H9 (cell line): ENCODE data around the gene PRKAG3. TPM values are rescaled to one million over a fixed set of nuclear protein-coding genes. Genes with fewer than 3 reads are reported as not detected.
"Not testable (repeated sequence)": the region's sequence is repeated elsewhere in the genome, so short reads cannot be mapped to it uniquely, and the experiment has no call there.

Source experiments
- DNase-seq: peaks from one replicate; pipeline ENCODE4 v3.0.0-alpha.2; 2017
- H2AFZ ChIP-seq: one replicate; pipeline ENCODE4 v1.6.1; 2013; ENCODE audit warnings: mild to moderate bottlenecking, low read length, control low read depth, moderate library complexity
- H2AK5ac ChIP-seq: 2 replicates; pipeline ENCODE4 v1.6.1; 2013; ENCODE audit warnings: low read length, control low read depth, mixed read lengths; ENCODE audit not compliant: insufficient read length
- H2BK120ac ChIP-seq: one replicate; pipeline ENCODE4 v1.6.1; 2013; ENCODE audit warnings: low read depth, mild to moderate bottlenecking, low read length, control low read depth, inconsistent platforms; ENCODE audit not compliant: poor library complexity, severe bottlenecking
- H2BK12ac ChIP-seq: 2 replicates; pipeline ENCODE4 v1.6.1; 2013; ENCODE audit warnings: low read length, control low read depth, mixed read lengths, low read depth; ENCODE audit not compliant: insufficient read length
- H2BK15ac ChIP-seq: 2 replicates; pipeline ENCODE4 v1.6.1; 2013; ENCODE audit warnings: low read depth, low read length, control low read depth
- H2BK20ac ChIP-seq: one replicate; pipeline ENCODE4 v1.6.1; 2013; ENCODE audit warnings: low read depth, mild to moderate bottlenecking, low read length, control low read depth, inconsistent platforms; ENCODE audit not compliant: poor library complexity, severe bottlenecking
- H2BK5ac ChIP-seq: 2 replicates; pipeline ENCODE4 v1.6.1; 2013; ENCODE audit warnings: low read length, control low read depth, mixed read lengths; ENCODE audit not compliant: insufficient read length
- H3K14ac ChIP-seq: 2 replicates; pipeline ENCODE4 v1.6.1; 2013; ENCODE audit warnings: low read length, control low read depth; ENCODE audit not compliant: insufficient read depth
- H3K18ac ChIP-seq: 2 replicates; pipeline ENCODE4 v1.6.1; 2013; ENCODE audit warnings: low read depth, mild to moderate bottlenecking, mixed read lengths, low read length, control low read depth; ENCODE audit not compliant: insufficient read length
- H3K23ac ChIP-seq: 2 replicates; pipeline ENCODE4 v1.6.1; 2013; ENCODE audit warnings: low read length, control low read depth, mixed read lengths, low read depth; ENCODE audit not compliant: insufficient read length
- H3K23me2 ChIP-seq: 2 replicates; pipeline ENCODE4 v1.6.1; 2013; ENCODE audit warnings: low read depth, mild to moderate bottlenecking, mixed read lengths, low read length, control low read depth; ENCODE audit not compliant: insufficient read length, poor library complexity, severe bottlenecking
- H3K27ac ChIP-seq: 2 replicates; pipeline ENCODE4 v1.5.1; 2013; ENCODE audit warnings: low read length, control low read depth, mixed read lengths, low read depth; ENCODE audit not compliant: insufficient read length
- H3K27me3 ChIP-seq: 2 replicates; pipeline ENCODE4 v1.6.1; 2013; ENCODE audit warnings: low read length, control low read depth, inconsistent platforms; ENCODE audit not compliant: insufficient read depth
- H3K4ac ChIP-seq: 2 replicates; pipeline ENCODE4 v1.6.1; 2013; ENCODE audit warnings: low read depth, mild to moderate bottlenecking, control low read depth, inconsistent platforms, low read length, moderate library complexity
- H3K4me1 ChIP-seq: 2 replicates; pipeline ENCODE4 v1.6.1; 2013; ENCODE audit warnings: low read length, control low read depth, inconsistent platforms; ENCODE audit not compliant: insufficient read depth
- H3K4me2 ChIP-seq: 2 replicates; pipeline ENCODE4 v1.6.1; 2013; ENCODE audit warnings: low read length, control low read depth, mixed read lengths; ENCODE audit not compliant: insufficient read length, insufficient read depth
- H3K56ac ChIP-seq: 2 replicates; pipeline ENCODE4 v1.6.1; 2013; ENCODE audit warnings: low read depth, mild to moderate bottlenecking, mixed read lengths, low read length, control low read depth; ENCODE audit not compliant: insufficient read length
- H3K79me1 ChIP-seq: 2 replicates; pipeline ENCODE4 v1.6.1; 2013; ENCODE audit warnings: low read depth, mild to moderate bottlenecking, moderate library complexity, low read length, control low read depth, inconsistent platforms; ENCODE audit not compliant: insufficient read depth, poor library complexity, severe bottlenecking
- H3K79me2 ChIP-seq: 2 replicates; pipeline ENCODE4 v1.6.1; 2013; ENCODE audit warnings: low read length, control low read depth, inconsistent platforms; ENCODE audit not compliant: insufficient read depth
- H3K9ac ChIP-seq: 2 replicates; pipeline ENCODE4 v1.6.1; 2013; ENCODE audit warnings: low read length, control low read depth, mixed read lengths; ENCODE audit not compliant: insufficient read length; ENCODE audit errors: extremely low read depth
- H3K9me3 ChIP-seq: one replicate; pipeline ENCODE4 v1.6.1; 2013; ENCODE audit warnings: low read depth, low read length, inconsistent platforms; ENCODE audit not compliant: control insufficient read depth
- H3T11ph ChIP-seq: one replicate; pipeline ENCODE4 v1.6.1; 2013; ENCODE audit warnings: mild to moderate bottlenecking, low read length, control low read depth, inconsistent platforms
- H4K20me1 ChIP-seq: one replicate; pipeline ENCODE4 v1.6.1; 2013; ENCODE audit not compliant: control insufficient read depth, insufficient read length, insufficient read depth
- H4K5ac ChIP-seq: 2 replicates; pipeline ENCODE4 v1.6.1; 2013; ENCODE audit warnings: low read depth, mild to moderate bottlenecking, mixed read lengths, low read length, control low read depth; ENCODE audit not compliant: insufficient read length
- H4K8ac ChIP-seq: replicated peaks from 2 replicates; pipeline ENCODE4 v1.6.1; 2013; ENCODE audit warnings: low read length, control low read depth, mixed read lengths, low read depth; ENCODE audit not compliant: insufficient read length
- H4K91ac ChIP-seq: 2 replicates; pipeline ENCODE4 v1.6.1; 2013; ENCODE audit warnings: low read depth, mild to moderate bottlenecking, moderate library complexity, mixed read lengths, low read length, control low read depth; ENCODE audit not compliant: insufficient read length
- H3K27ac Mint-ChIP-seq, 3 experiments: 2 replicates in 2 of 3; 3 replicates in 1 of 3; pipeline ENCODE4 v1.8.0; 2020 to 2021; ENCODE audit warnings: mixed read lengths in 3 of 3, mild to moderate bottlenecking in 1 of 3, moderate library complexity in 1 of 3
- H3K27me3 Mint-ChIP-seq: 2 replicates; pipeline ENCODE4 v1.8.0; 2021; ENCODE audit warnings: low read depth, mild to moderate bottlenecking, moderate library complexity, mixed read lengths
- H3K36me3 Mint-ChIP-seq, 3 experiments: 2 replicates in 2 of 3; 3 replicates in 1 of 3; pipeline ENCODE4 v1.8.0; 2020 to 2021; ENCODE audit warnings: low read depth in 3 of 3, mixed read lengths in 3 of 3; ENCODE audit not compliant: insufficient read depth in 1 of 3
- H3K4me1 Mint-ChIP-seq, 2 experiments: 2 replicates each; pipeline ENCODE4 v1.8.0; 2020; ENCODE audit warnings: mixed read lengths in 2 of 2
- H3K4me3 Mint-ChIP-seq, 2 experiments: 2 replicates in 1 of 2; 3 replicates in 1 of 2; pipeline ENCODE4 v1.8.0; 2020 to 2021; ENCODE audit warnings: mild to moderate bottlenecking in 2 of 2, mixed read lengths in 2 of 2, moderate library complexity in 1 of 2
- H3K9me3 Mint-ChIP-seq, 2 experiments: 2 replicates in 1 of 2; 3 replicates in 1 of 2; pipeline ENCODE4 v1.8.0; 2020; ENCODE audit warnings: mild to moderate bottlenecking in 2 of 2, mixed read lengths in 2 of 2, moderate library complexity in 1 of 2
- CTCF ChIP-seq: fragments of 200-600 bp; sonication (generic); conservative IDR thresholded peaks from 3 replicates; pipeline ENCODE4 v1.8.0; 2021; ENCODE audit warnings: antibody characterized with exemption, mild to moderate bottlenecking
- WGBS: extraction: QIAGEN DNeasy Blood & Tissue Kit; methylation state at CpG from one replicate; pipeline ENCODE4 v1.1.7; 2013; ENCODE audit warnings: missing lambda C conversion rate, low lambda C conversion rate, mixed read lengths; ENCODE audit not compliant: insufficient read length; ENCODE audit errors: extremely low coverage; 5-methylcytosine and 5-hydroxymethylcytosine counted together
- total RNA-seq: library from RNA; stranded (reverse); gene quantifications from 2 replicates; pipeline ENCODE4 v1.2.1, GENCODE V29; 2021

PRKAG3 gene
- total RNA-seq, 1 experiment from 2014 or later = not detected

GRCh38 chr2:218849721-218850120 lies 18.1 kb upstream of the PRKAG3 start:
- Histone ChIP-seq H2AFZ (no peak overlapping the region), H3K23me2 (no peaks in the 10 kb centered on the region), H3K27ac (no peak overlapping the region), H3K23ac (no peak overlapping the region), H3K27me3 (peaks cover 14% of the 10 kb centered on the region), H2AK5ac (no peak overlapping the region), H3K4me2 (no peak overlapping the region), H3K14ac (no peak overlapping the region), H3K79me2 (no peaks in the 10 kb centered on the region), H3K18ac (no peak overlapping the region), H2BK12ac (no peak overlapping the region), H3T11ph (no peak overlapping the region), H4K91ac (no peak overlapping the region), H4K20me1 (no peaks in the 10 kb centered on the region), H3K79me1 (no peaks in the 10 kb centered on the region), H2BK120ac (no peak overlapping the region), H3K9ac (no peak overlapping the region), H2BK5ac (no peak overlapping the region), H4K5ac (no peak overlapping the region), H2BK15ac (no peak overlapping the region), H4K8ac (no peak overlapping the region), H3K56ac (no peak overlapping the region), H3K4me1 (no peaks in the 10 kb centered on the region; the same call in 1 of the 2 replicates), H3K4ac (no peak overlapping the region), H2BK20ac (no peak overlapping the region), H3K9me3 (no peaks in the 10 kb centered on the region)
- TF ChIP-seq CTCF = no peak
- Mint-ChIP-seq H3K4me3 (no peak overlapping the region), H3K36me3 (peaks cover 6 to 9% (median 8%) of the 10 kb centered on the region in 3 experiments; a peak in 6 of 7 replicates), H3K27ac (no peak overlapping the region), H3K9me3 (peaks cover 16 to 23% of the 10 kb centered on the region in 2 experiments), H3K27me3 (peaks cover 38% of the 10 kb centered on the region), H3K4me1 (peaks cover 13 to 16% of the 10 kb centered on the region in 2 experiments)
- no peak for DNase-seq
- WGBS = no CpG with 5 or more reads among the region's 7 CpGs

- not testable (repeated sequence) for H3K27me3 ChIP-seq, H2BK15ac ChIP-seq, H3K4ac ChIP-seq, H3K14ac ChIP-seq, H3K4me1 ChIP-seq, H3K79me2 ChIP-seq, H2BK20ac ChIP-seq, H3K56ac ChIP-seq, H2BK120ac ChIP-seq, H4K91ac ChIP-seq, H3K27ac Mint-ChIP-seq, H2BK5ac ChIP-seq, H2BK12ac ChIP-seq, H3K18ac ChIP-seq, H3K4me3 Mint-ChIP-seq, H3K4me2 ChIP-seq, H3K9ac ChIP-seq, H2AK5ac ChIP-seq, H4K5ac ChIP-seq, H4K20me1 ChIP-seq, H3K9me3 ChIP-seq, H4K8ac ChIP-seq, H3K23ac ChIP-seq, H3K79me1 ChIP-seq, H2AFZ ChIP-seq, H3K36me3 Mint-ChIP-seq, DNase-seq, H3T11ph ChIP-seq, H3K23me2 ChIP-seq, H3K4me1 Mint-ChIP-seq, H3K27ac ChIP-seq
- peaks cover 24 to 28% of the 10 kb centered on the region in 2 experiments for H3K9me3 Mint-ChIP-seq
- WGBS = no CpG with 5 or more reads among the region's 18 CpGs
- peaks cover 24% of the 10 kb centered on the region for H3K27me3 Mint-ChIP-seq
These were observed 15.4 kb upstream of the PRKAG3 start for GRCh38 chr2:218846963-218847362.
